HEK293 (cell line): ENCODE data around the gene PRUNE2.

Experiments
- SP2 ChIP-seq: fragments of 450-650 bp; formaldehyde crosslinking; IDR thresholded peaks from 2 replicates; pipeline ENCODE4 v1.5.1; 2016; ENCODE audit warnings: missing biosample characterization, missing genetic modification characterization
- TCF7L2 ChIP-seq: IDR thresholded peaks from 2 replicates; pipeline ENCODE4 v1.6.1; 2011; ENCODE audit warnings: low read depth, mild to moderate bottlenecking, inconsistent platforms, low read length, moderate library complexity, borderline replicate concordance
- YY1 ChIP-seq: fragments of 450-650 bp; formaldehyde crosslinking; IDR thresholded peaks from 2 replicates; pipeline ENCODE4 v1.5.1; 2018; ENCODE audit warnings: missing biosample characterization, missing genetic modification characterization
- ZNF292 ChIP-seq: fragments of 450-650 bp; formaldehyde crosslinking; IDR thresholded peaks from 2 replicates; pipeline ENCODE4 v1.5.1; 2016; ENCODE audit warnings: low read depth, missing biosample characterization, missing genetic modification characterization, borderline replicate concordance
- ZNF433 ChIP-seq: fragments of 450-650 bp; formaldehyde crosslinking; IDR thresholded peaks from 2 replicates; pipeline ENCODE4 v1.5.1; 2016; ENCODE audit warnings: missing biosample characterization, missing genetic modification characterization, low read depth
- ZNF571 ChIP-seq: fragments of 450-650 bp; formaldehyde crosslinking; IDR thresholded peaks from 2 replicates; pipeline ENCODE4 v1.5.0; 2017; ENCODE audit warnings: missing biosample characterization, missing genetic modification characterization
- ZNF596 ChIP-seq: fragments of 450-650 bp; IDR thresholded peaks from 2 replicates; pipeline ENCODE4 v1.5.0; 2018; ENCODE audit warnings: missing biosample characterization, mild to moderate bottlenecking, missing genetic modification characterization, moderate library complexity
- TF ChIP-seq, protein P1 (sequence below): fragments of 450-650 bp; formaldehyde crosslinking; IDR thresholded peaks from 2 replicates; pipeline ENCODE4 v1.5.1; 2016; ENCODE audit warnings: missing biosample characterization, missing genetic modification characterization

DNA sequence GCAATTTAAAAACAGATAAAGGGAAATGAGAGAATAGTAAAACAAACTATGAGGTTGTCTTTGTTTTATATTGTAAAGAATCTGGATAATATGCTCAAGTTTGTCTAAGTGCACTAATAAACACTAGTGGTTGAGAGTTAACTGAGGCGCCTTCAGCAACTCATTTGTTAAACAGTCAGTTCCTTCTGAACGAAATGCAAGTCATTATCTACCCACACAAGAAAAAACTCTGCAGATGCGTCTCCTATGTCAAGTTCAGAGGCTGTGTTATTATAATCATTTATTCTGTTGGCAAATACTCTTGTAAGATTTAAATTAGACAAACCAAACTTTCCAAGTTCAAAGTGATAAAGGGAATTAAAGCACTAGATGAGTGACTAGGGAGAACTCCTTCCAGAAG lies 162.0 kb downstream of the PRUNE2 start:
- TF ChIP-seq, protein P1, sequence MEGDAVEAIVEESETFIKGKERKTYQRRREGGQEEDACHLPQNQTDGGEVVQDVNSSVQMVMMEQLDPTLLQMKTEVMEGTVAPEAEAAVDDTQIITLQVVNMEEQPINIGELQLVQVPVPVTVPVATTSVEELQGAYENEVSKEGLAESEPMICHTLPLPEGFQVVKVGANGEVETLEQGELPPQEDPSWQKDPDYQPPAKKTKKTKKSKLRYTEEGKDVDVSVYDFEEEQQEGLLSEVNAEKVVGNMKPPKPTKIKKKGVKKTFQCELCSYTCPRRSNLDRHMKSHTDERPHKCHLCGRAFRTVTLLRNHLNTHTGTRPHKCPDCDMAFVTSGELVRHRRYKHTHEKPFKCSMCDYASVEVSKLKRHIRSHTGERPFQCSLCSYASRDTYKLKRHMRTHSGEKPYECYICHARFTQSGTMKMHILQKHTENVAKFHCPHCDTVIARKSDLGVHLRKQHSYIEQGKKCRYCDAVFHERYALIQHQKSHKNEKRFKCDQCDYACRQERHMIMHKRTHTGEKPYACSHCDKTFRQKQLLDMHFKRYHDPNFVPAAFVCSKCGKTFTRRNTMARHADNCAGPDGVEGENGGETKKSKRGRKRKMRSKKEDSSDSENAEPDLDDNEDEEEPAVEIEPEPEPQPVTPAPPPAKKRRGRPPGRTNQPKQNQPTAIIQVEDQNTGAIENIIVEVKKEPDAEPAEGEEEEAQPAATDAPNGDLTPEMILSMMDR (tag by site-specific recombination): no peak
- TF ChIP-seq TCF7L2: no peak
- TF ChIP-seq SP2: no peak
- TF ChIP-seq ZNF571 (tag by site-specific recombination): no peak
- no peak for TF ChIP-seq ZNF292 (tag by site-specific recombination)
- TF ChIP-seq ZNF433: no peak
- TF ChIP-seq ZNF596 (tag by site-specific recombination): no peak
- no peak for TF ChIP-seq YY1 (tag by site-specific recombination)
